HG02610 (cell line): Measurements from ENCODE around the gene CAMK2N2.
A peak's percentile ranks its signal among the peaks of the same experiment; 100 is the strongest.

Experiments used
- ATAC-seq: cut with Tn5 transposase; IDR thresholded peaks from one replicate; pipeline ENCODE4 v1.9.1; 2021; ENCODE audit warnings: mild to moderate bottlenecking, moderate library complexity; ENCODE audit not compliant: unreplicated experiment

The CAMK2N2 gene

GRCh38 chr3:184241141-184241446 is 20.3 kb downstream of the CAMK2N2 start:
- ATAC-seq: no peak

GRCh38 chr3:184240384-184241140 is 20.8 kb downstream of the CAMK2N2 start:
- ATAC-seq: no peak

- no peak for ATAC-seq
Observed at GRCh38 chr3:184239708-184240107, 21.6 kb downstream of the CAMK2N2 start.

GRCh38 chr3:184239221-184239620 is 22.1 kb downstream of the CAMK2N2 start:
- no peak for ATAC-seq

- no peak for ATAC-seq
Observed at GRCh38 chr3:184238246-184238818, 23.0 kb downstream of the CAMK2N2 start.

- no peak for ATAC-seq
Observed at GRCh38 chr3:184237807-184238206, 23.5 kb downstream of the CAMK2N2 start.

GRCh38 chr3:184237211-184237610 is 24.1 kb downstream of the CAMK2N2 start:
- no peak for ATAC-seq

- no peak for ATAC-seq
Observed at GRCh38 chr3:184236636-184237035, 24.7 kb downstream of the CAMK2N2 start.

- no peak for ATAC-seq
Observed at GRCh38 chr3:184236033-184236410, 25.3 kb downstream of the CAMK2N2 start.

- no peak for ATAC-seq
Observed at GRCh38 chr3:184235381-184236032, 25.8 kb downstream of the CAMK2N2 start.

GRCh38 chr3:184234671-184235380 is 26.5 kb downstream of the CAMK2N2 start:
- no peak for ATAC-seq

GRCh38 chr3:184234224-184234623 is 27.1 kb downstream of the CAMK2N2 start:
- no peak for ATAC-seq

GRCh38 chr3:184233127-184233843 is 28.1 kb downstream of the CAMK2N2 start:
- ATAC-seq: no peak

- no peak for ATAC-seq
Observed at GRCh38 chr3:184231671-184232070, 29.7 kb downstream of the CAMK2N2 start.

- ATAC-seq: no peak
Observed at GRCh38 chr3:184230603-184231528, 30.5 kb downstream of the CAMK2N2 start.

GRCh38 chr3:184230081-184230602 is 31.2 kb downstream of the CAMK2N2 start:
- ATAC-seq: no peak

- peak; percentile 66 for ATAC-seq
Observed at GRCh38 chr3:184229394-184230080, 31.8 kb downstream of the CAMK2N2 start, which contains the start of gene VWA5B2. Gene VWA5B2, plus strand, starts transcription at chr3:184229585. Its CDS starts 944 bp downstream, at chr3:184230529.

GRCh38 chr3:184228376-184229137 is 32.8 kb downstream of the CAMK2N2 start:
- no peak for ATAC-seq
